Stimulated activated memory B cell treated with anti-CD40 and anti-IgM and Interleukin-4, amounts not matched to agents 10 μg/mL and 1 μg/mL and 100 μg/mL, for 72 hours (primary cell): ENCODE data around the gene PRKACG.
"Not testable (repeated sequence)": the region's sequence is repeated elsewhere in the genome, so short reads cannot be mapped to it uniquely, and the experiment has no call there.

Experiments used
- ATAC-seq: fragments of 150-1000 bp; cut with Tn5 transposase; 2 replicates; pipeline ENCODE4 v1.10.0; 2021
- H3K27ac Mint-ChIP-seq: one replicate; pipeline ENCODE4 v1.8.0; 2022; ENCODE audit warnings: mild to moderate bottlenecking, mixed read lengths
- H3K27me3 Mint-ChIP-seq: one replicate; pipeline ENCODE4 v1.8.0; 2022; ENCODE audit warnings: mixed read lengths
- H3K36me3 Mint-ChIP-seq: one replicate; pipeline ENCODE4 v1.8.0; 2022; ENCODE audit warnings: mixed read lengths
- H3K4me1 Mint-ChIP-seq: one replicate; pipeline ENCODE4 v1.8.0; 2022; ENCODE audit warnings: mixed read lengths
- H3K4me3 Mint-ChIP-seq: one replicate; pipeline ENCODE4 v1.8.0; 2022; ENCODE audit warnings: mild to moderate bottlenecking, moderate library complexity, mixed read lengths
- H3K9me3 Mint-ChIP-seq: one replicate; pipeline ENCODE4 v1.8.0; 2022; ENCODE audit warnings: mixed read lengths

PRKACG gene

DNA sequence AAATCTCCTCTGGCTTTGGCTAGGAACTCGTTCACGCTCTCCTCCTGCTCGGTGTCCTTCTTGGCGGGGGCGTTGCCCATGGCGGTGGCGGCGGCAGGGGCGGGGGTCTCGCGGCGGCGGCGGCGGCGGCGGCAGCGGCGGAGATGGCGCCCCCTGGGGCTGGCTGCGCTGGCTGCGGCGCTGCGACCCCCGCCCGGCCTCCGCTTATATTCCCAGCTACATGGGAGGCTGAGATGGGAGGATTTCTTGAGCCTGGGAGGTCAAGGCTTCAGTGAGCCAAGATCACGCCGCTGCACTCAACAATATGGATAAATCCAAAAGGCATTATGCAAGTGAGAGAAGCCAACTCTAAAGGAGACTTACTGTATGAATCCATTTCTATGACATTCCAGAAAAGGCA is at the start of gene PRKACG:
Gene PRKACG, minus strand, starts transcription at position 101 of the 400 bp plus-strand sequence. Its CDS starts 21 bp downstream, at position 80.
- Mint-ChIP-seq H3K4me3 (peak within 1 kb of the TSS; percentile 35), H3K4me1 (peaks cover 20% of the 10 kb centered on the region), H3K27ac (peak within 1 kb of the TSS; percentile 11), H3K36me3 (no peaks in the 10 kb centered on the region), H3K9me3 (no peaks in the 10 kb centered on the region), H3K27me3 (no peaks in the 10 kb centered on the region)
- ATAC-seq = no peak

DNA sequence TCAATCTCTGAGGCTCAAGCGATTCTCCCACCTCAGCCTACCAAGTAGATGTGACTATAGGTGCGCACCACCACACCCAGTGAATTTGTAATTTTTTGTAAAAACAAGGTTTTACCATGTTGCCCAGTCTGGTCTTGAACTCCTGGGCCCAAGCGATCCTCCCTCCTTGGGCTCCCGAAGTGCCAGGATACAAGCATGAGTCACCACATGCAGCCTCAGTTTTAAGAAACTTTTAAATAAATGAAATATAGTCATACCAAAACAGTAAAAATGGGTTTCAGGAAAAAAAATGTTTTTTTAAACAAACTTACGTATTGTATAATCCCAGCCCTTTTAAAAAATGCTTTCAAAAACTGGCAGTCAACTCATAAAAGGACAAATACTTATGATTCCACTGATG is 48.3 kb upstream of the PRKACG start:
- no peak overlapping the region for H3K4me3 Mint-ChIP-seq
- peaks cover 6% of the 10 kb centered on the region for H3K4me1 Mint-ChIP-seq

DNA sequence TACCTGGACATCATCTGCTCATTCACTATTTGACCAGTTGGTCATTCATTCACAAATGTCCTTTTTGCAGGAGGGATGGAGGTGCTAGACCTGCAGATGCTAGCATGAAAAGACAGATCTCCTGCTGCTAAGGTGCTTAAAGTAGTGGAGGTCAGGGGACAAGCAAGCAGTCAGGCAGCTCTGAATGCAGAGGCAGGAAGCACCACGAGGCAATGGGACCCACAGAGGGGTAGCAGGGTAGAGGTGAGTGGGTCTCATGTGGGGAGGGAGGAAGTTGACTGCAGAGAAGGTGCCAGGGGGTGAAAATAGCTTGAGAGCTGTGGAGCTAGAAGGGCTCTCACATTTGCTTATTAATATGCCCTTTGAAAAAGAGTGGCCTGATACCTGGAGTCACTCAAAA is 46.9 kb upstream of the PRKACG start:
- H3K36me3 Mint-ChIP-seq = peaks cover 58% of the 10 kb centered on the region

More for the DNA sequence above, 48.3 kb upstream of the PRKACG start:
- Mint-ChIP-seq H3K36me3 (peaks cover 63% of the 10 kb centered on the region), H3K9me3 (no peaks in the 10 kb centered on the region), H3K27ac (no peak overlapping the region), H3K27me3 (no peaks in the 10 kb centered on the region)
- no peak for ATAC-seq

DNA sequence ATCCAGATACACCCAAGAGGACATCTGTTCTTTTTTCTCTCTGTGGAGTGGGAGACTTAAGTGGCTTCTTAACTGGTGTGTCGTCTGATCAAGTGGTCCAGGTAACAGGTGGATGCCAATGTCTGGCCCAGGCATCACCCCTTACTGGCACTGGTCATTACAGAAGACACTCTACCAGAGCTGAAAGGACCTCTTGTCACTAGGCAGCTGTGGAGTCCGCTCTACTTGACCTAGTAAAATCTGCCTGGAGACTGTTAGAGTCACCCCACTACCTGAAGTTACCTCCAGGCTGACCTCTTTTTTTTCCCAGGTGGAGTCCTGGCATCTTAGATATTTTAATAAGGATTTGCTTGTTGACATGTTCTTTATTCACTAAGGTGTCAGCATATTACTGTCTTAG is 44.2 kb upstream of the PRKACG start:
- Mint-ChIP-seq H3K27ac (no peak overlapping the region), H3K27me3 (no peaks in the 10 kb centered on the region), H3K36me3 (peaks cover 54% of the 10 kb centered on the region), H3K4me1 (peaks cover 6% of the 10 kb centered on the region), H3K4me3 (no peak overlapping the region), H3K9me3 (no peaks in the 10 kb centered on the region)
- ATAC-seq = no peak

More for the DNA sequence above, 46.9 kb upstream of the PRKACG start:
- H3K27me3 Mint-ChIP-seq = no peaks in the 10 kb centered on the region
- H3K4me1 Mint-ChIP-seq = peaks cover 6% of the 10 kb centered on the region
- ATAC-seq = no peak
- no peak overlapping the region for H3K27ac Mint-ChIP-seq
- no peaks in the 10 kb centered on the region for H3K9me3 Mint-ChIP-seq
- no peak overlapping the region for H3K4me3 Mint-ChIP-seq

DNA sequence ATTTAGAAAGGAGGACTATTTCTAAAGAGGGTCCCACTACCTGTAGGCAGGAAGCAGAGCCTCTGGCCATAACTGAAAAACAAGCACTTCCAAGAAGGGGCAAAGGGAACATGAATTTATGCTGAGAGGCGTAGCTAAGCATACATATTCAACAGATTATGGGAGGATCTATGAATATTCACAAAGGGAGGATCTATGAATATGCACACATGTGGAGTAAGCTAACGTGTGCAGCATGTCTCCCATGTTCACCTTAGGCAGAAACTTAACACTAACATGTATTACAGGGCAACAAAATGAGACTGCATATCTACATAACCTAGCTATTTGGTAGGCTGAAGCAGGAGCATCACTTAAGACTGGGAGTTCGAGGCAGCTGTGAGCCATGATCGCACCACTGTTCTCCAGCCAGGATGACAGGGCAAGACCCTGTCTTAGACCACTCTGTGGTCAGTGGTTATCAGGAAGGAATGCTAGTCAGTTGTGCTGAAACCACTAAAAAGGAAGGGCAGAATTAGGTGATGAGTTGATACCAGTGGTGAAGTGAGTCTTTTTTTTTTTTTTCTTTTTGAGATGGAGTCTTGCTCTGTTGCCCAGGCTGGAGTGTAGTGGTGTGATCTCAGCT is 42.4 kb upstream of the PRKACG start:
- Mint-ChIP-seq H3K9me3 (no peaks in the 10 kb centered on the region), H3K36me3 (peaks cover 55% of the 10 kb centered on the region), H3K27me3 (no peaks in the 10 kb centered on the region), H3K4me1 (peaks cover 6% of the 10 kb centered on the region), H3K27ac (no peak overlapping the region), H3K4me3 (no peak overlapping the region)
- ATAC-seq = no peak

DNA sequence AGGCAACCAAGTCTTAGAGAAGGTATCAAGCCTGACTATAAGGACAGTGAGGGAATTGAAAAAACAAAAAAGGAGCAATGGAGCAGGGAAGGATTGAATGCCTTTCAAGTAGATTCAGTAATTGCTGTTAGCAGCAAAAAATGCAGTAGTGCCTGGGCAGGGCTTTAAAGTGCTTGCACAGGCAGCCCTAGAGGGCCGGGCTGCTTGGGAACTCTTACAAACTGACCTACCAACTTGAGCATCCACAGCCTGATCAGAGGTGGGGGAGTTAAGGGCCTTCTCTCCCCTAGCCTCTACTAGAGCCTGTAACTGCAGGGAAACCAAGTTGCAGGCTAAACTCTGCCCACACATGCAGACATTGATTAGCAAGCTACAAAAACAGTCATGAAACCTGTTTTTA is 41.1 kb upstream of the PRKACG start:
- no peak overlapping the region for H3K27ac Mint-ChIP-seq
- no peak overlapping the region for H3K4me3 Mint-ChIP-seq
- no peaks in the 10 kb centered on the region for H3K9me3 Mint-ChIP-seq
- H3K27me3 Mint-ChIP-seq = no peaks in the 10 kb centered on the region
- no peaks in the 10 kb centered on the region for H3K4me1 Mint-ChIP-seq
- H3K36me3 Mint-ChIP-seq = peaks cover 45% of the 10 kb centered on the region
- ATAC-seq = no peak

DNA sequence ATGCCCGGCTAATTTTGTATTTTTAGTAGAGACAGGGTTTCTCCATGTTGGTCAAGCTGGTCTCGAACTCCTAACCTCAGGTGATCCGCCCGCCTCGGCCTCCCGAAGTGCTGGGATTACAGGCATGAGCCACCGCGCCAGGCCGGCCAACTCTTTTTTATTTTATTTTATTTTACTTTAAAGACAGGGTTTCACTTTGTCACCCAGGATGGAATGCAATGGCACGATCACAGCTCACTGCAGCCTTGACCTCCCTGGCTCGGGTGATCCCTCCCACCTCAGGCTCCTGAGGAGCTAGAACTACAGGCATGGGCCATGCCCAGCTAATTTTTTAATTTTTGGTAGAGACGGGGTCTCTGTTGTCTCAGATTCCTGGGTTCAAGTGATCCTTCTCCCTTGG is 37.0 kb upstream of the PRKACG start:
- ATAC-seq, H3K4me1 Mint-ChIP-seq, H3K9me3 Mint-ChIP-seq, H3K4me3 Mint-ChIP-seq, H3K27ac Mint-ChIP-seq, H3K27me3 Mint-ChIP-seq: not testable (repeated sequence)
- peaks cover 41% of the 10 kb centered on the region for H3K36me3 Mint-ChIP-seq

DNA sequence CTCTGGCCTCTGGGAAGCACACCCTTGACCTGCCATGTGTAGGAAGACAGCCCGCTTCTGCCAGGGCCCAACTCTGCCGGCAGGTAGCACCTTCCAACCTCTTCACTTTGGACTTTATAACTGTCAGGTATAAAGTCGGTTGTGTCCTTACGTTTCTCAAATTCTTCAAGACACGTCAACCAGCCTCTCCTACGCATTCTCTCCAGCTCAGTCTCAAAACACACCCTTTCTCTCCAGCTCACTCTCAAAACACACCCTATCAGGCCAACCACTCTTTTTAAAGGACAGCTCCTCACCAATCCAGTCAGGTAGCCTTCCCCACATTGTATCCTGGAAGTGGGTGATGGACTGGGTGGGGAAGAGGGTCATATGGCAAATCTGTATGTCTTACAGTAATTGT is 35.2 kb upstream of the PRKACG start:
- H3K36me3 Mint-ChIP-seq = peaks cover 39% of the 10 kb centered on the region
- H3K9me3 Mint-ChIP-seq = no peaks in the 10 kb centered on the region

DNA sequence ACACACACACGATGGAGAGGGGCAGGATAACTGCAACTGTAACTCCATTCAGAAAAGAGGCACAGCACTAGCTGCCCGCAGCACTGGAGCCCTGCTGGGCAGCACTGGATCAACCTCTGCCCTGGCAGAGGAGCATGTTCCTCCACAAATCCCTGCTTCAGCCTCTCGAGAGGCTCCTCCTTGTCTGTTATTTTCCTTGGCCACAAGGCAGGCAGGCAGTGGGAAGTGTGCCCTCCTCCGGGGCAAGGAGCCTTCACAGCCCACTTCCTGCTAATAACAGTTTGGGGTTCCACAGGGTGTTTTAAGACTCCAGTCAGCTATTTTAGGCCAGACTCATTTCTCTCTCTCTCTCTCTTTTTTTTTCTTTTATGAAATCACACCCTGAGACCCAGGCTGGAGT is 33.5 kb upstream of the PRKACG start:
- Mint-ChIP-seq H3K9me3 (no peaks in the 10 kb centered on the region), H3K4me1 (peaks cover 7% of the 10 kb centered on the region), H3K36me3 (peaks cover 34% of the 10 kb centered on the region), H3K4me3 (no peak overlapping the region), H3K27me3 (no peaks in the 10 kb centered on the region), H3K27ac (no peak overlapping the region)
- ATAC-seq = no peak

More for the DNA sequence above, 35.2 kb upstream of the PRKACG start:
- Mint-ChIP-seq H3K27me3 (no peaks in the 10 kb centered on the region), H3K4me1 (peaks cover 7% of the 10 kb centered on the region), H3K27ac (no peak overlapping the region), H3K4me3 (no peak overlapping the region)
- ATAC-seq = no peak

DNA sequence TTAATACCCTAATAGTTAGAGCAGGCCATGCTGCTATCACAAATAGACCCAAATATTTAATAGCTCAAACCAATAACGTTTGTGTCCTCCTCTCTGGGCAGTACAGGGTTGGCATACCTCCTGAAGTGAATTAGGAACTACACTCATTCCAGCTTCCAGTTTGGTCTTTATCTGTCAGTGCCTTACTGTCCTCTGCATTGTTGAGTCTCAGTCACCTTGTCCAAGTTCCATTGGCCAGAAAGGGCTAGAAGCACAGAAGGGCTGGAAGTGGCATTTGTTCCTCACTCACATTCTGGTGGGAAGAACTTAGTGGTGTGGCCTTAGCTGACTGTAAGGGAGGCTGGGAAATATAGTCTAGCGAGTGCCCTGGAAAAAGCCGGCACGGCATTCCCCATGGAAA is 32.8 kb upstream of the PRKACG start:
- H3K27me3 Mint-ChIP-seq = no peaks in the 10 kb centered on the region
- H3K36me3 Mint-ChIP-seq = peaks cover 34% of the 10 kb centered on the region
- H3K27ac Mint-ChIP-seq = no peak overlapping the region
- ATAC-seq = no peak
- no peak overlapping the region for H3K4me3 Mint-ChIP-seq
- peaks cover 7% of the 10 kb centered on the region for H3K4me1 Mint-ChIP-seq
- no peaks in the 10 kb centered on the region for H3K9me3 Mint-ChIP-seq

DNA sequence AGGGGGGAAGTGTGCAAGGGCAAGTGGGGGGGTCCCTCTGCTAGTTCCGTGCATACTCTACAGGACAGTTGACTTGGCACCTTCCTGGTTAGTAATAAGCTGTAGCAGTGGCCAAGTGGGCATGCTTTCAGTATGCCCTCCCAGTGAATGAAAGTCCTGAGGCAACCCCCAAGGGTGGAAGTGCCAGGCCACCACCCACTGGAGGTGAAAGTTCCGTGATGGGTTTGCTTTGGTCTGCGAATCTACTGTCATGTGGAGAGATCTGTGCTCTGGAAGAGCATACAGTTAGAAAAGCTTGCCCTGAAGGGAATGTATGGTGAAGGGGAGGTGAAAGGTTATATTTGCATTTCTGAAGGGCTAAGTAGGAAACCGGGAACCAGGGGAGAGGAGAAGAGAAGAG is 31.9 kb upstream of the PRKACG start:
- no peak overlapping the region for H3K4me3 Mint-ChIP-seq
- no peaks in the 10 kb centered on the region for H3K9me3 Mint-ChIP-seq
- no peak for ATAC-seq
- H3K27me3 Mint-ChIP-seq = no peaks in the 10 kb centered on the region
- H3K27ac Mint-ChIP-seq = no peak overlapping the region
- peaks cover 39% of the 10 kb centered on the region for H3K36me3 Mint-ChIP-seq
- peaks cover 7% of the 10 kb centered on the region for H3K4me1 Mint-ChIP-seq

DNA sequence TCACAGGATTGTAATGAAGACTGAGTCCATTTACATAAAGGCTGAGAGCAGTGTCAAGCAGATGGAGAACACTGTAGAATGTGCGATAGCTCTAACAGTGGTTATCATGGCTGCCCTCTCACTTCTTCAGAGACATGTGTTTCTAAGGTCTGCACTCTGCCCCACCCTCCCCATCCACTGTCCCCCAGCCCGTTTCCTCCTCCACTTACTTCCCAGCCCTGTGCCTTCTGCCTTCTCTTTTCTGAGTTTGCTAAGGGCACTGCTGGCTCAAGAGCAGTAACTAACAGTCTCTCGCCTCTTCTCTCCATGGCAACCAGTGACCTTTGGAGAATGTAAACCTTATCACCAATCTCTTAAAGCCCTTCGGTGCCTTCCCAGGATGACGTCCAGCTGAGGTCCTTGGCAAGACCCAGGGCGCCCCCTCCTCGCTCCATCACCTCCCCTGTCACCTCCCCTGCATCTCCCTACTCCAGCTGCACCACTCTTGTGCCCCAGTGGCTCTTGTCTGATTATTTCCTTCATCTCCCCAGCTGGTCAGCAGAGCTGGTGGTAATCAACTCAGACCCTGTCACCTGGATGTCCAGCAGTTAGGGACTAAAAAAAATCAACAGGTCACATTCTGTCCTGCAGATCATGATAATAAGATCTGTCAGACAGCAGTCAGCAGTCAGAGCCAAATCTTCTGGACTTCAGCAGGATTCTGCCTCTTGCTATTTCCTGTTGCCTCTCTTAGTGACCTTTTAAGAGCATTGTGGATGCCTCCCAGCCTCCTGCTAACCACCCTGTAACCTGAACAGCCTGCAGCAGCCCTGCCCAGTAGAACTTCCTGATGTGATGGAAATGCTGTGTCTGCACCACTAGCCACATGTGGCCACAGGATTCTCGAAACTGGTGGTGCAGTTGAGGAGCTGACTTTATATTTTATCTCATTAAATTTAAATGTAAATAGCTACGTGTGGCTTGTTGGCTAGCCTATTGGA is 30.6 kb upstream of the PRKACG start:
- peak overlapping the region; percentile 9 for H3K27ac Mint-ChIP-seq
- H3K4me1 Mint-ChIP-seq = peaks cover 7% of the 10 kb centered on the region
- H3K27me3 Mint-ChIP-seq = no peaks in the 10 kb centered on the region
- H3K9me3 Mint-ChIP-seq = no peaks in the 10 kb centered on the region
- no peak for ATAC-seq
- H3K4me3 Mint-ChIP-seq = no peak overlapping the region
- peaks cover 34% of the 10 kb centered on the region for H3K36me3 Mint-ChIP-seq

DNA sequence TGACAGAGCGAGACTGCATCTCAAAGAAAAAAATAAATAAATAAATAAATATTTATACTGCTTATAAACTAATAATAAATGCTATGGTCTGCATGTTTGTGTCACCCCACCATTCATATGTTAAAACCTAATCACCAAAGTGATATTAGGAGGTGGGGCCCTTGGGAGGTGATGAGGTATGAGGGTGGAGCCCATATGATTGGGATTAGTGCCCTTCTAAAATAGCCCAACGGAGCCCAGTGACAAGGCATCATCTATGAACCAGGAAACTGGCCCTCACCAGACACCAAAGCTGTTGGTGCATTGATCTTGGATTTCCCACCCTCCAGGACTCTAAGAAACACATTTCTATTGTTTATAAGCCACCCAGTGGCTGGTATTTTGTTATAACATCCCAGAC is 26.7 kb upstream of the PRKACG start:
- Mint-ChIP-seq H3K4me3 (no peak overlapping the region), H3K36me3 (peaks cover 11% of the 10 kb centered on the region), H3K27me3 (no peaks in the 10 kb centered on the region), H3K27ac (no peak overlapping the region), H3K9me3 (no peaks in the 10 kb centered on the region), H3K4me1 (peaks cover 19% of the 10 kb centered on the region)
- ATAC-seq = no peak

DNA sequence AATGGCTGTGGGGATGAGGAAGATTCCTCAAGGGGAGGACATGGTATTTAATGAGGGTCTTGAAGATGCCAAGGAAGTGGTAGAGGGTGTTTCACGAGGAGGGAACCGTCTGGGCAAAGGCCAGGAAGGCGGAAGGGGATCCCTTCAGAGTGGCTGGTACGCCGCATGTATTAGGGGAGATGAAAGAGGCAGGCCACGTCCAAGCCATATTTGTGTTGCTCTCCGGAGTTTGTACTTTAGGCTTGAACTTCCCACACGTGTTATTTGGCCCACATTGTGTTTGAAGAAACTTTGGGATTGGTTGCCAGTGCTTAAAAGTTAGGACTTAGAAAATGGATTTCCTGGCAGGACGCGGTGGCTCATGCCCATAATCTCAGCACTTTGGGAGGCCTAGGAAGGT is 22.9 kb upstream of the PRKACG start:
- Mint-ChIP-seq H3K27ac (peak overlapping the region; percentile 91), H3K4me1 (peaks cover 11% of the 10 kb centered on the region), H3K27me3 (no peaks in the 10 kb centered on the region), H3K9me3 (no peaks in the 10 kb centered on the region), H3K36me3 (peaks cover 5% of the 10 kb centered on the region), H3K4me3 (peak overlapping the region; percentile 94)
- no peak for ATAC-seq

DNA sequence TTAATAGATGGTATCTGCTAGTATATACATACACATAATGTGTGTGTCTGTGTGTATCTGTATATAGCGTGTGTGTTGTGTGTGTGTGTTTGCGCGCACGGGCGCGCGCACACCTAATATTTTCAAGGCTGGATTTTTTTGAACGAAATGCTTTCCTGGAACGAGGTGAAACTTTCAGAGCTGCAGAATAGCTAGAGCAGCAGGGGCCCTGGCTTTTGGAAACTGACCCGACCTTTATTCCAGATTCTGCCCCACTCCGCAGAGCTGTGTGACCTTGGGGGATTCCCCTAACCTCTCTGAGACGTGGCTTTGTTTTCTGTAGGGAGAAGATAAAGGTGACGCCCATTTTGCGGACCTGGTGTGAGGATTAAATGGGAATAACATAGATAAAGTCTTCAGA is 22.4 kb upstream of the PRKACG start:
- ATAC-seq = peak; percentile 37
- Mint-ChIP-seq H3K27me3 (no peaks in the 10 kb centered on the region), H3K27ac (peak overlapping the region; percentile 91), H3K9me3 (no peaks in the 10 kb centered on the region), H3K4me1 (peaks cover 11% of the 10 kb centered on the region), H3K4me3 (peak overlapping the region; percentile 94), H3K36me3 (peaks cover 5% of the 10 kb centered on the region)
